ENCODE results near the gene CNIH2.

DNA sequence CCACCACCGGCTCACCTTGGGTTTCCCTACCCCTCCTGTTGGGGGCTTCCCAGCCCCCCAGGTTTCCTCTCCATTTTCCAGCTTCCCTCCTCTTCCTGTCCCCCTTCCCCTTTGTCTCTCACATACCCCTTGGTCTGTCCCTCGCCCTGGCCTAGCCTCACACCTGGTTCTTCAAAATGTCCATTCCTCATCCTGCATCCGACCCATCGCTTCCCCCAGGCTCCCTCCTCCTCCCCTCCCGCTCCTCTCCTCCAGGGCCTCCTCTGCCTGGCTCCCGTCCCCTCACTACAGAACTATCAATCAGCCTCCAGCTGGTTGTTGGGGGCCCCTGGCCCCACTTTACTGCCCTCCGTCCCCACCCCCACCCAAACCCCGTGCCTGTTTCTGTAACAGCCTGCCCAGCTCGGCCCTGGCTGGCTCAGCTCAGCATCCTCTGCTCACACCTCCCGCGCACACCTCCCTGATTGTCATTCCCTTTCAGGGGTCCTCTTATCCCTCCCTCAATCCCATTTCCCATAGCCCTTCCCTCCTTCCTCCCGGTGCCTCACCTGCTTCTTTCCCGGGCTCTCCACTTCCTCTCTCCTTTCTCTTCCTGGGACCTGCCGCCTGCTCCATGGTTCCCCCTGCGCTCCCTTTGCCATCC, 1.2 kb downstream of the CNIH2 start:
- no peak for TF ChIP-seq EZH2phosphoT487 (IDR thresholded peaks at IDR 0.05; ENCODE audit: borderline replicate concordance)
- TF ChIP-seq, protein P1, sequence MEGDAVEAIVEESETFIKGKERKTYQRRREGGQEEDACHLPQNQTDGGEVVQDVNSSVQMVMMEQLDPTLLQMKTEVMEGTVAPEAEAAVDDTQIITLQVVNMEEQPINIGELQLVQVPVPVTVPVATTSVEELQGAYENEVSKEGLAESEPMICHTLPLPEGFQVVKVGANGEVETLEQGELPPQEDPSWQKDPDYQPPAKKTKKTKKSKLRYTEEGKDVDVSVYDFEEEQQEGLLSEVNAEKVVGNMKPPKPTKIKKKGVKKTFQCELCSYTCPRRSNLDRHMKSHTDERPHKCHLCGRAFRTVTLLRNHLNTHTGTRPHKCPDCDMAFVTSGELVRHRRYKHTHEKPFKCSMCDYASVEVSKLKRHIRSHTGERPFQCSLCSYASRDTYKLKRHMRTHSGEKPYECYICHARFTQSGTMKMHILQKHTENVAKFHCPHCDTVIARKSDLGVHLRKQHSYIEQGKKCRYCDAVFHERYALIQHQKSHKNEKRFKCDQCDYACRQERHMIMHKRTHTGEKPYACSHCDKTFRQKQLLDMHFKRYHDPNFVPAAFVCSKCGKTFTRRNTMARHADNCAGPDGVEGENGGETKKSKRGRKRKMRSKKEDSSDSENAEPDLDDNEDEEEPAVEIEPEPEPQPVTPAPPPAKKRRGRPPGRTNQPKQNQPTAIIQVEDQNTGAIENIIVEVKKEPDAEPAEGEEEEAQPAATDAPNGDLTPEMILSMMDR (conservative IDR thresholded peaks at IDR 0.05; ENCODE audit: low read length), result no peak

All from Loucy (cell line).